HG03521 (cell line): ENCODE results near the gene MST1R.
A peak's percentile ranks its signal among the peaks of the same experiment; 100 is the strongest.

Experiments
- ATAC-seq: cut with Tn5 transposase; IDR thresholded peaks from one replicate; pipeline ENCODE4 v1.9.1; 2021; ENCODE audit warnings: mild to moderate bottlenecking, moderate library complexity; ENCODE audit not compliant: unreplicated experiment

MST1R gene

DNA sequence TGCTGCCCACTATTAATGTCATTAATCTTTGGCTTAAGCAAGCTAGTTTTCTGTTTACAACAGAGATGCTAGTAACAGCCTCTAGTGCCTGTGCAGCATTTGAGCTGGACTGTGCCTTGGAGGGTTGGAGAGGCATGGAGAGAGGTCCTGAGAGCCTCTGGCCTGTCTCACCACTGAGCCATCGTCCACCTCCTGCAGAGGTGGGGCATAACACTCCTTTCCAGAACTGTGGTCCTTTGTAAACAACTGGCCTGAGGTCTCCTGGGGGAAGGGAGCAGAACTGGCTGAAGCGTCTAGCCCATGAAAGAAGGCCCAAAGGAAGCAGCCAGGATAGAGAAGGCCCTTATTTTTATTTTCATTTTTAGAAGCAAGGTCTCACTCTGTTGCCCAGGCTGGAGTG lies 24.0 kb downstream of the MST1R start:
- no peak for ATAC-seq

DNA sequence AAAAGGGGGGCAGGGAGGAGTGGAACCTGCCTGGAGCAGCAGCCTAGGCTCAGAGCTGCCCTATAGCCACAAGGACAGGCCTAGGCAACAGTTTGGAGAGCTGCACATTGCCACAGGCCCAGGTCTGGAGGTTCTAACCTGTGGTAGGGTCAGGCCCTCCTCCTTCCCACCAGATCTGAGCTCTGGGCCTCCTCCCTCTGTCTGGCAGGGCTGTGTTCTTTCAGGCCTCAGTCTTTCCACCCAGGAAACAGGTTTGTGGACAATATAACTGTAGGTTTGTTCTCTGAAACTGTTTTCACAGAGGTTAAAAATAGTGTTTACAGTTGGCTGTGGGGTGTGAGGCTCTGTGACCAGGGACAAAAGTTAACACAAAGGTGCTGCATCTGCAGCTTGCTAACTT lies 25.0 kb downstream of the MST1R start:
- ATAC-seq = no peak

DNA sequence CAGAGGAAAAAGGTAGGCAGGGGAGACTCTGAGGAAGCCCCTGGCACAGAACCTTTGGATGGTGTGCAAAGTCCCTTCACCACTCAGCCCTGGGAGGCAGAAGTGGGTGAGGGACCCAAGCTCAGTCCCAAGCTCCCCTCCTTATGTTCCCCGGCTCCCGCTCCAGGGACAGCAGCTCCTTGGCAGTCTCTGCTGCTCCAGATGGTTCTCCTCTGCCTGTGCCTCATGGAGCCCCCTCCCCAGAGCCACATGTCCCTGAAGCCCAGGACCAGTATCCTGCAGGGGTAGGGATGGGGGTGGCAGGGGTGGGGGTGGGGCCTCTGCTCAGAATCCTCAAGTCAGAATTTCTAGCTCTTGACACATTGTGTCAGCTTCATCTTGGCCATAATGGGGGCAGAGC lies 26.0 kb downstream of the MST1R start:
- ATAC-seq = no peak

DNA sequence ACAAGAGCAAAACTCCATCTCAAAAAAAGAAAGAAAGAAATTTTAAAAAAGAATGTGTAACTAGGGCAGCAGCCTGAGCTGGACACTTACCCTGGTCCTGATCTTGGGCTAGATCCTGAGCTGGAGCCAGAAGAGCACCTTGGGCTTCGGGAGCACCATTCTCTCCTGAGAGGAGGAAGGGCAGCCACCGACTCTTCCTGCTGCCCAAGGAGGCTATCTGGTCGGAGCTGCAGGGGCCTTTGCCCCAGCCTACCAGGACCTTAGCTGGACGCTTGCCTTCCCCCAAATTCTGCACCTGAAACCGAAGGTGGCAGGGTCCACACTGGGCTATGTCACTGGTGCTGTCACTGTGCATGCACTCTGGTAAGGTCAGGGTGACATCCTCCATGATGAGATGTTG lies 27.1 kb downstream of the MST1R start:
- no peak for ATAC-seq

DNA sequence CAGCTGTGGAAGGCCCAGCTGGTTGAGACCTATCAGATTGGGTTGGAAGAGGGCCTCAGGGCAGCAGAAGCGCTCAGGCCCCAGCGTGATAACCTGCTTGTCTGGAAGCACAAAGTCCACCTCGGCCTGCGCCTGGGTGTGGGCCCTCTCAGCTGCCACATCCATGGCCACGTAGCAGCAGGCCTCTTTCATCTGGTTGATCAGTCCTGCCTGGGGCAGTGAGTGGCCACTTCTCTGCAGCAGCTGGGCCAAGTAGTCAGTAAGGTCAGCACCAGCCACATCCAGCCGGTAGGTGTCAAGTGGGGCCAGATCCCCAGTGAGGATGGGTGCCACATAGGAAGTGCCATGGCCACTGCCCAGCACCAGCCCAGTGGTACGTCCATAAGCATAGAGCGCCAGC lies 30.1 kb downstream of the MST1R start:
- ATAC-seq = no peak

DNA sequence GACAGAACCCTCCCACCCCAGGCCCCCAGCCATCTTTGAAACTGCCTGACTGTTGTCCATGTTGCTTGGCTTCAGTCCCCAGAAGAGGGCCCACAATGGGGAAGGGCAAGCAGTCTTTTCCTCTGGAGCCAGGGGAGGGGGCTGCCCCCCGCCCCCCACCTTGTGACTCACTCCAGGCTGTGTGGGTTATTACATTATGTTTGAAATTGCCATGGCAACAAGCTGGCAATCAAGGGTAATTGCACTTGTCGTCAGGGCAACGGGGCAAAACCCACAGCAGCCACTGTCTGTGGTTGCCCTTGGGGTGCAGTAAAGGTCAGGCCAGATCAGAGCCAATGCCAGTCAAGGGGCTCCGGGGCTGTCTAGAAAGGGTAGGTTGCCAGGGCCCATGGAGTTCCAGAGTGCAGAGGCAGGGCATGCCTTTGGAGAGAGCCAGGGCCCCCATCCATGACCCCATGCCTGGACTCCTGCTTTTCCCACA lies 30.8 kb downstream of the MST1R start:
- no peak for ATAC-seq

DNA sequence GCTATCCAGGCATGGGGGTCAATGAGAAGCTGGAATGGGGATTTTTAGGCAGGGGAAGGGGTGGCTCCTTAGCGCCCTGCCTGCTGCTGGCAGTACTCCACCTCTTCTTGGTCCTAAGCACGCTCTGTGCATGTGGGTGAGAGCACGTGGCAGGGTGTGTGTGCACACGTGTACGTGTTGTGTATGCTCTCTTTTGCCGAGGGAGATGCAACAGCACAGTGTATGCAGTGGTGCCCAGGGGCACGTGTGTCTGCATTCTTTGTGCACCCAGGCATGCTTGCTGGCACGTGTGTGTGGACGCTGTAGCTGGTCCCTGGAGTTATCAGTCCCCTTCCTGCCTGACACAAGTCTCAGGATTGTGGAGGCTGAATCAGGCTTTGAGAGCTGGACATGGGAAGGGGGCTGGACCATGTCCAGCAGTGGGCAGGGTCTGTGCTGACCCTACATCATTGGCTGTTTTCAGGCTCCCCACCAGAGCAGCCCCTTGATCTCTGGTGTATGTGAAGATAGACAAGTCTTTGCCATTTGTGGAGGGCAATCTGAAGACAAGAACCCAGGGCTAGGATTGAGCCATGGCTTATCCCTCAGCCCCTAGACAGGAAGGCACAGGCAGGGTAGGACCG lies 32.0 kb downstream of the MST1R start:
- no peak for ATAC-seq

DNA sequence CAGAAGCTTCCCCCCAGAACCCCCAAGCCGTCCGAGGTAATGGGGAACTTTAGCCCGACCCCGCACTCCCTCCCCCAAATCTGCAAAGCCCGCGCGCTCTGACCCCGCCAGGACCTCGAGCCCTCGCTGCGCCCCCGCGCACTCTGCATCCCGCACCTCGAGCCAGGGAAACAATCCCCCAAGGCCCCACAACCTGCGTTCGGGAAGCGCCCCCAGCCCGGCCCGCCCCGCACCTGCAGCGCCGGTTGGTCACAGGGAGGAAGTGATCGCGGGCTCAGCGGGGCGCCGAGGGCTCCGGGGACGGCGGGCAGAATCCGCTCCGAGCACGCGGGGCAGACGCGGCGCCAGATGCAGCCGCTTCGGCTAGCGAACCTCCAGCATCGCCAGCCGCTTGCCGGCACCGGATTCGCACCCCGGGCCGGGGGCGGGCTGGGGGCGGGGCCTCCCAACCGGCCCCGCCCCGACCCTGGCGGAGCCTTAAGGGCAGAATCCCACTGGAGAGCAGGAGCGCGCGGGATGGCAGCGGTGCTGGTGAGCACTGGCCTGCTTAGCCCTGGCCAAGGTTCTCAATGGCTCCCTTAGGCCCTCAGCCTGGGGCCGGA lies 34.0 kb downstream of the MST1R start, which contains the start of gene CAMKV:
CAMKV (minus strand) TSS at position 382 of the 602 bp plus-strand sequence. CDS start 7,518 bp downstream, outside the sequence.
- ATAC-seq = no peak

DNA sequence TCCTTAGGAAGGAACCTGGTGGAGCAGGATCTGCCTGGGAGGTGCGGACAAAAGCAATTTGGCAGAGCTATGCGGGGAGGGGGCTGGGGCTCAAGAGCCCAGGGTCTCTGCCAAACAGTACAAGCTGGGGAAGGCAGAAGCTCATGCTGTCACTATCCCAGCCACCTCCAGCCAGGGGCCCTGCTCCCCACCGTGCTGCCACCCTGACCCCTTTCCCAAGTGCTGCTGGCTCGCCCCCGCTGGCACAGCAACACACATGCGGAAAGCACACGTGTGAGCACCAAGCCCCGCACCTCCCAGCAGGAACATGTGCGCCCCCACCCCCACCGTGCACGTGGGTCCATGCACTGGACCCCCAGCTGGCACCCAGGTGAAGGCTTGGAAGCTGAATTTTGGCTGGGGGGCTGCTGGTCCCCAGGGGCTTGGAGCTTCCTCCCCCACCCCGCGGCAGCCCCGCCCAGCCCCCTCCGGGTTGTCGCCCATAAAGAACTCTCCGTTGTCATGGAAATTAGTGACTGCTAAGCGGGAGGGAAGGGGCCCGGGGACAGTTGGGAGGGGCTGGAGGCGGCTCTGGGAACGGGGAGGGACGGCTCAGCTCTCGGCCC lies 34.7 kb downstream of the MST1R start:
- no peak for ATAC-seq

DNA sequence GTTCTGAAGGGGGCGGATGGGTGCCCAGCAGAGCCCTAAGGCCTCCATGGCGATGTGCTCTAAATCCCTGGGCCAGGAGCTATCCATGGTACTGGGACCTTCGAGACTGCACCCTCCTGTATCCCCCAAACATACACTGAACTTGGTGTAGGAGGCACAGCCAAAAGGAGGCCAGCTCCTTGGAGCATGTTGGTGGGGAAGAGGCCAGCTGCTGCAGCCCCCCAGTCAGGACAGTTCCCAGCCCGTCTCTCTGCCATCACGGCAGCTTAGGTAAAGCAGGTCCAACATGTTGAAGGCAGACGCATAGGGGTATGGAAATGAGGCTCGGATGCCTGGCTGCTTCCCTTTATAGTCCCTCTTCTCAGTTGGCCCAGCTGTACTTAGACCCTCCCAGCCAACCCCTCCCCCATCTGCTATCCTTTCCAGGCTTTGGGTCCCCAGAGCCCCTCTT lies 35.8 kb downstream of the MST1R start:
- ATAC-seq = no peak

DNA sequence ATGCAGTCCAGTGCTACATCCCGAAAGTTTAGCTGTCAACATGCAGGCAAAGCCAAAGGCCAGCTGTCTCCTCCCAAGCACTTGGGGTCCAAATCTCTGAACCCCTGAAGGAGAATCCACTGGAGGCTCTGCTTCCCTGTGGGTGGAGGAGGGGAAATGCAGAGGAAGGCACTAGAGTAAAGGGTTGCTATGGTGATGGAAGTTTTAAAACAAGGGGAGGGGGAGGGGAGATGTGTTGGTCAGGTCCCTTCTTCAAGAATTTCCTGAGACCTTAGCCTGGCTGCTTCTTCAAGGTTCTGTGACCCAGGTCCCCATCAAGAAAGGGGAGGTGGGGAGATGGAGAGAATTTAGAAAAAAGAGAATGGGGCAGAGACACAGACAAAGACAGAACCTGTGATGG lies 36.3 kb downstream of the MST1R start:
- ATAC-seq = no peak

DNA sequence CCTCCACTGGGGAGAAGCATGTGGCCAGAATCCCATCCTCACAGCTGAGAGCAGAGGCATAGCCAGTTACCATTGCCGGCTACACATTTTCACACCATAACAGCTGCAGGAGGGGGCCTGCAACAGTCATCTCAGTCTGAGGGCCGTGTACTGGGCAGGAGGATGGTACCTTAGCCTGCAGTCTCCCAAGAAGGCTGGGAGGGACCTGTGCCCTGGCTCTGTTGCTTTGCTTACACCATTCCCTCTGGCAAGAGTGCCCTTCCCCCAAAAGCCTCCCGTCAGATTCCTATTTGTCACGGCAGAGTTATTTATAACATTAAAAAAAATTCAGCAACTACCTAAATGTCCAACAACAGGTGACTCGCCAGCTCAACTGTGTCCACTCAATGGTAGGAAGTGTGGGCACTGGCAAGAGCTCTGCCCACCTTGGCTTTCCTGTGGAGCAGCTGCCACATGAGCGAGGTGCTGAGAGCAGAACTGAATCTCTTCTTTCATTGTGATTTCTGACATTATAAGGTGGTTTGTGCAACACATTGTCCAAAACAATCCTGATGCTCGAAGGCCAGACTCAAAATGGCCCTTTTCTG lies 38.4 kb downstream of the MST1R start:
- no peak for ATAC-seq

DNA sequence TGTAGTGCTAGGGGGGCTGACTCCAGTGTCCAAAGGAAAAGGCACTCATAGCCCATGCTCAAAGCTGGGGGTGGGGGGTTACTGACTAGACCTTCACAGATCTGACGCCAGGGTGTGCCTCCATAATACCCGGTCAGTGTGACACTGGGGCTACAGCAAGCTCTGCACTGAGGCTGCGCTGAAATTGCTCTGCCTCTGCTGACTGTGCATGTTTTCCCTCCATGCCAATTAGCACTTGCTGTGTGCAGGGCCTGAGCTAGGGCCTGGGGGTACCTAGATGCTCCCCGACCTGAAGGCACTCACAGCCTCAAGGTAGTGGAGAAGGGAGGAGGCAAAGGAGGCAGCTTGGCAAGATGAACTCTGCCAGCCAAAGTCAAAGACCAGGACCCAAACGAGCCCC lies 39.2 kb downstream of the MST1R start:
- no peak for ATAC-seq

DNA sequence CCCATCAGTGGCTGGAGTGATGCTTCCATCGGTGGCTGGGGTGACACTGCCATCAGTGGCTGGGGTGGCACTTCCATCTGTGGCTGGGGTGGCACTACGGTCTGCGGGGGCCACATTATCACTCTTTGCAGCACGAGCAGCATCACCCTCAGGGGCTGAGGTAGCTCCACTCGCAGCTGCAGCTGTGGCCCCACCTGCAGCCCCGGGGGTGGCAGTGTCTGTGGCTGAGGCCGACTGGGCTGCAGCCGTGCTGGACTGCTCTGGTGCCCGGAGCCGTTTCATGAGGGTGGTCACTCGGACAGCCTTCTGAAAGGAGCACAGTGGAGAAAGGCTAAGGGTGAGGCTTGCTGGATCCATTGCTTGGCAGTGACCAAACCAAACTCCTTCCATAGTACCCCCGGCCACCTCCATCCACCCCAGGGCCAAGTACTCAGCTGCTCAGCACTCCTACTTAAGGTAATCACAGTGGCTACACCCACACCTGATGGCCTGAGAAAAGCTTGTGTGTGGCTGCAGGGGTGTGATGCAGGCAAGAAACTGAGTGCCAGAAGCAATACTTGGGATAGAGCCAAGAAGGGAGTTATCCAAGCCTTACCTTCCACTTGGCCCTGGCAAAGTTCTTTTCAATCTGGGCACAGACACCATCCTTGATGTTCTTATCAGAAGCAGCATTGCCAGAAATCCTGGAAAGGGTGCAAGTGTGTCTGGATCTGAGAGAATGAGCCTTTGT lies 43.9 kb downstream of the MST1R start:
- ATAC-seq = no peak

DNA sequence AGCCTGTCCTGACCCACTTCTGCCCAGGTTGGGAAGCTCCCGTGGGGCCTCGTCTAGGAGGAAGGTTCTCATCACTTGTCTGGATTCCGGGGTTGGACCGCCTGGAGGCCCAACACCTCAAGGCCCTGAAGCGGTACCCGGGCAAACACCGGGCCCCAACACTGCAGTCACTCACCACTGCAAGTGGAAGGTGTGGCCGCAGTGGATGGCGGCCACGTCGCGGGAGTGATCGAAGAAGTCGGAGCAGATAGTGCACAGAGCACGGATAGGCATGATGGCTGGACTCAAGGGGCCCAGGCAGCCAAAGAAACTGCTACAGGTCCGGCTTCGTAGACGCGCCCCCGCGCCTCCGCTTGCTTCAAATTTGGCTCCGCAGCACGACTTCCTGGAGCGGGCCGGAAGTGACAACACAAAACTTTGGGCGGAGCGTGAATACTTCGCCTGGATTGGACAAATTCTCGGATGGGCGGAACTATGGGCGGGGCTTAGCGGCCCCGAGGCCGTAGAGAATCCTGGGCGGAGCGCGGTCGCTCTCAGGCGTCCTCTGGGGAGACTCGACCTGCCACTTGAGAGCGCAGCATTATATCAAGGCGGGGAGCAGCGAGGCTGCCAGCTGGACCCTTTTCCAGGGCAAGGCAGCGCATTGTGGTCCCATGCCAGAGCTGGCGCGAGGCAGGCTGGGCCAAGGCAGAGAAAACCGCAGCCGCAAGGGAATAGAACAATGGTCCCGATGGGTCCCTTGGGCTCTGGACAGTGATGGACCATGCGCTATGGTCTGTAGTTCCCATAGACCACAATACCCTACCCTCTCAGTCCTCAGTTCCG lies 47.3 kb downstream of the MST1R start, which contains the start of gene TRAIP:
TRAIP (minus strand) TSS at position 384 of the 825 bp plus-strand sequence; CDS start at position 273, 111 bp downstream.
- ATAC-seq = peak; percentile 88

DNA sequence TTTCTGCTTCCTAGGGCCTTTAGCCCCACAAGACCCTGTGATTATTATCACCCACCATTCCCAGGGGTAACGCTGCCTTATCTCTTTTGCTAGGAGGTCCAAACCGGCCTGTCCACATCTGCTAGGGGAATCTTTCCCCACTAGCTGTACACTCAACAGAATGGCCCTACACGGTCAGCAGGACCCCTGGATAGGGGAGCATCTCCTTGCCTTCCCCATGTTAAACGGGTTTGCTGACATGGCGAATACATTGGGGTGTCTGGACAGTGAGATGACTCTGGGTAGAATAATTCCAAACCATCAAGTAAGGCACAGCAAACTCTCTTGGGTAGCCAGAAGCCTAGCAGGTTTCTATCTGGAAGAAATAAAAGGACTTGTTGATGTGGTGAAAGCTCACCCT lies 48.0 kb downstream of the MST1R start:
- no peak for ATAC-seq

DNA sequence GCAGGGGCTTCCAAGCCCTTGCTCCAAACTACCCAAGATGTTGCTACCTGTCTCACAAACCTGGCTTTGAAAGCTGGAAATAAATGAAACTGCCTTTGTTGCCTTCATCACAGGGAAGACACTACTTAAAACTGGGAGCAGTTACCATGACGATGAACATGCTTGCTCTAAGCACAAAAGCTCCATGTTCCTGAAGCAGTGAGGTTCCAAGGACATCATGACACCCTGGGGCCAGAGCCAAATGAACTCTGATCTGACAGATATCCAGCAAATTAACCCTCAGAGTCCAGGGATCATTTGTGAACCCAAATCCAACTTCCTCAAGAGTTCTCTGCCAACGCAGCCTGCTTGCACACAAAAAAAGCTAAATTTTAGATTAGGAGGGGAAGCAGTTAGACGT lies 58.0 kb downstream of the MST1R start:
- no peak for ATAC-seq

DNA sequence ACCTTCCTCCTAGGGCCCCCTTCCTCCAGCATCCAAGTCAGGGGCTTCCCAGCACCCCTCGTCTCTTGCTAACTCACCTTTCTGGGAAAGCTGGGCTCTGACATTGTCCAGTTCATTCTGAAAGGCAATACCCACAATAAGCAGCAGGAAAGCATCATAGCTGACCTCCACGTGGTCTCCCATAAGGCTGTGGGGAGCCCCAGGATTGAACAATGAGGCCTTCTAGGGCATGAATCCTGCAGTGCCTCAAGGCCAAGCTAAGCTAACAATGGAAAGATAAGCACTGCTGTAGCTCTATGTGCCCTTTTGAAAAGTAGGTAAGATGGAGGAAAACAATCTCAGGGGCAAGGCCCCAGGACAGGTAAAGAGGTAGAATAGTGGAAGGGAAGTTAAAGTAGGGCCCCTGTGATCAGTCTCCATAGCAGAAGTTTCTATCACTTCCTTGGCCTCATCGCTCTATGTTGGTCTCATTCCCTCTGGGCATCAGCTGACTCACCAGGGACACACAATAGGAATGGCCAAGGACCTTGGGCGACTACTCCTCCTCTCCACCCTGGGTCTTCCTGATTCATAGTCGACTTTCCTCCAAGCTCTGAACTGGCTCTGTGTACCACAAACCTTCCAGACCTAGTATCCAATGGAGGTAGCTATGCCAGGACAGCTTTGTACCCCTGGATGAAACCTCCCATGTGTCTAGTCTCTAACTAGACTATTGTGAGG lies 59.0 kb downstream of the MST1R start:
- ATAC-seq = no peak

DNA sequence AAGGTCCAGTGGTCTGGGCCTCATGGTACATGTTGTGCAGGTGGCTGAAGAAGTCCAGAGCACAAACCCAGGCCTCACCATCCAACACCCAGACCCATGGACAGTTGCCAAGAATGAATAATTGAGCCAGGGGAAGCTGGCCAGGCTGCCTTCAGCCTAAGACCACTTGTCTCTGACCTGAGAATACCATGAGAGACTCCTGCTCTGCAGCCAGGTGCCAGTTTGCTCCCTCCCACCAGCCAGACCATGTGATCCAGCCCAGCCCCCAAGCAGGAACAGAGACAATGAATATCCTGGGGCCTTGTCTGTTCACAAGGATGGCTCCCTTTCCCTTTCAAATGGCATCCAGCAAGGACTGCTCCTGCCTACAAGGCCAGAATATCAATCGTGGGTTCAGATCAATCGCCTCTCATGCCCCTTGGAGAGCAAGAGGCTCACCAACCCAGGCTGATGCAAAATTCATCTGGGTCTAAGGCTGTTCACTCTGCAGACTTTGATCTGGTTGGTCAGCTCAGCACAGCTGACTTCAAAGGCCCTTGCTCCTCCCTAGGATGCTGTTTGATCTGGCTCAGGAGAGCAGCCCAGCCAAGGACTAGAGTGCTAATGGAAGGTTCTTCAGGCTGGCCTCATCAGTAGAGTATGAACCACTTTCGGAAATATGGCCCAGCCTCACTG lies 60.7 kb downstream of the MST1R start:
- ATAC-seq = no peak
